HEK293T (cell line): ENCODE measurements around the gene GP9.

Experiments
- ARNT ChIP-seq: fragments of 450-650 bp; IDR thresholded peaks from 2 replicates; pipeline ENCODE4 v1.6.1; 2017; ENCODE audit warnings: mild to moderate bottlenecking
- BHLHE40 ChIP-seq: fragments of 450-650 bp; IDR thresholded peaks from 2 replicates; pipeline ENCODE4 v1.6.1; 2016; ENCODE audit warnings: mild to moderate bottlenecking, moderate library complexity, borderline replicate concordance
- ELF4 ChIP-seq: fragments of 450-650 bp; IDR thresholded peaks from 2 replicates; pipeline ENCODE4 v1.6.1; 2017; ENCODE audit warnings: antibody characterized with exemption
- FOXA1 ChIP-seq: fragments of 450-650 bp; IDR thresholded peaks from 2 replicates; pipeline ENCODE4 v1.6.1; 2016; ENCODE audit warnings: mild to moderate bottlenecking
- FOXM1 ChIP-seq: fragments of 450-650 bp; IDR thresholded peaks from 2 replicates; pipeline ENCODE4 v1.6.1; 2017; ENCODE audit warnings: mild to moderate bottlenecking, borderline replicate concordance
- L3MBTL2 ChIP-seq: fragments of 450-650 bp; conservative IDR thresholded peaks from 2 replicates; pipeline ENCODE4 v1.6.1; 2016; ENCODE audit warnings: mild to moderate bottlenecking
- SP1 ChIP-seq: fragments of 450-650 bp; IDR thresholded peaks from 2 replicates; pipeline ENCODE4 v1.6.1; 2017
- SUZ12 ChIP-seq: fragments of 450-650 bp; IDR thresholded peaks from 2 replicates; pipeline ENCODE4 v1.6.1; 2016; ENCODE audit warnings: mild to moderate bottlenecking
- TARDBP ChIP-seq: fragments of 450-650 bp; IDR thresholded peaks from 2 replicates; pipeline ENCODE4 v1.6.1; 2016
- ZNF384 ChIP-seq: fragments of 450-650 bp; IDR thresholded peaks from 2 replicates; pipeline ENCODE4 v1.6.1; 2016

DNA sequence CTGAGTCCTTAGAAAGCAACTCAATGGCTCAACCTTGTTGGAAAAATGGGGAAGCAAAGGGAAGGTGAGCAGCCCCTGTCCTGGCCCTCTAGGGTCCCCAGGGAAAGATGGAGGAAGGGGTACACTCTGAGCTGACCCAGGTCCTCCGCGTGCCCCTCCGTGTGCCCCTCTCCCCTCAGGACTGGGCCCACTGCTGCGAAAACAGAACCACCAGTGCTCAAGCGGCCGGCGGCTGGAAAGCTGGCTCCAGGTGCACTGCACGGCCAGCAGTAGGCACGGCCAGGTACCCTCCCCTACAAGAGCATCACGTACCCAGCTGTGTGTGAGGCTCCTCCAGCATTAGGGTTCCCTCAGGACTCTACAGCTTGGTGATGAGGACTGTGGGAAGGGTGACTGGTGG lies 34.7 kb downstream of the GP9 start:
- TF ChIP-seq FOXA1 (no peak), L3MBTL2 (no peak), SP1 (no peak), ARNT (no peak), BHLHE40 (no peak), ZNF384 (no peak), FOXM1 (no peak), ELF4 (no peak), SUZ12 (no peak), TARDBP (no peak)
